Measurements from ENCODE around the gene CDKN2AIP.

- TF ChIP-seq CTCF (IDR thresholded peaks at IDR 0.05 in 8 of 11, conservative IDR thresholded peaks at IDR 0.05 in 3 of 11) (no peak), POLR2A (IDR thresholded peaks at IDR 0.05) (no peak), POLR2AphosphoS5 (IDR thresholded peaks at IDR 0.05) (no peak)
Measured at GRCh38 chr4:183458005-183458404, 13.6 kb downstream of the CDKN2AIP start.

Data from spleen (tissue), 7 donors.